H1 (cell line): Measurements from ENCODE around the gene RTN4RL1. TPM values are rescaled to one million over a fixed set of nuclear protein-coding genes. Genes with fewer than 3 reads are reported as not detected.

Experiments used
- CTCF ChIA-PET: fragments of 300-600 bp; sonication (Branson Sonifier 250); formaldehyde crosslinking; loops from one replicate; lab custom pipeline; 2021; ENCODE audit not compliant: partially characterized antibody; lab: Charles Lee
- POLR2A ChIA-PET: fragments of 300-600 bp; sonication (Branson Sonifier 250); formaldehyde crosslinking; loops from one replicate; lab custom pipeline; 2021; ENCODE audit warnings: inconsistent platforms; ENCODE audit not compliant: partially characterized antibody; lab: Charles Lee
- DNase-seq, 2 experiments: peaks; one replicate each; pipeline versions ENCODE4 v3.0.0 to v3.0.0-alpha.2; 2010 to 2022; ENCODE audit warnings: low spot score in 2 of 2, low read depth in 1 of 2, mixed read lengths in 1 of 2
- FAIRE-seq: peaks from 2 replicates; lab custom pipeline; 2011; peaks lifted over from hg19 to GRCh38; lab: Jason Lieb, UNC
- H2AFZ ChIP-seq: 2 replicates; pipeline ENCODE4 v1.8.1; 2012; ENCODE audit warnings: low read length, inconsistent platforms
- H2AK5ac ChIP-seq: 2 replicates; pipeline ENCODE4 v1.6.1; 2013; ENCODE audit warnings: low read depth, low read length
- H2BK120ac ChIP-seq: replicated peaks from 2 replicates; pipeline ENCODE3; 2013; ENCODE audit warnings: low read depth, low read length, inconsistent platforms
- H2BK12ac ChIP-seq: 2 replicates; pipeline ENCODE4 v1.6.1; 2013; ENCODE audit warnings: low read depth, low read length
- H2BK15ac ChIP-seq: 2 replicates; pipeline ENCODE4 v1.6.1; 2013; ENCODE audit warnings: low read length
- H2BK20ac ChIP-seq: 2 replicates; pipeline ENCODE4 v1.6.1; 2013; ENCODE audit warnings: low read length
- H2BK5ac ChIP-seq: 2 replicates; pipeline ENCODE4 v1.6.1; 2013; ENCODE audit warnings: low read depth, low read length
- H3K14ac ChIP-seq: 2 replicates; pipeline ENCODE4 v1.6.1; 2013; ENCODE audit warnings: inconsistent platforms; ENCODE audit not compliant: insufficient read length
- H3K18ac ChIP-seq: 2 replicates; pipeline ENCODE4 v1.6.1; 2013; ENCODE audit warnings: low read length; ENCODE audit errors: extremely low read depth
- H3K23ac ChIP-seq: 2 replicates; pipeline ENCODE4 v1.6.1; 2013; ENCODE audit warnings: inconsistent platforms; ENCODE audit not compliant: insufficient read length
- H3K23me2 ChIP-seq: 2 replicates; pipeline ENCODE4 v1.6.1; 2013; ENCODE audit warnings: low read depth, low read length
- H3K27ac ChIP-seq: 2 replicates; pipeline ENCODE4 v1.6.1; 2011; ENCODE audit warnings: low read depth, low read length, inconsistent platforms
- H3K27me3 ChIP-seq, 4 experiments: replicated peaks in 1 of 4; 1 replicate in 1 of 4; 2 replicates in 3 of 4; pipeline versions ENCODE4 v1.6.1 to v1.8.1; 2011 to 2013; ENCODE audit warnings: low read length in 3 of 4, mild to moderate bottlenecking in 3 of 4, inconsistent platforms in 2 of 4, mixed read lengths in 2 of 4, moderate library complexity in 1 of 4; ENCODE audit not compliant: control insufficient read depth in 3 of 4, insufficient read depth in 3 of 4; ENCODE audit errors: extremely low read depth in 1 of 4
- H3K36me3 ChIP-seq, 4 experiments: 2 replicates each; pipeline versions ENCODE4 v1.6.1 to v1.8.1; 2011 to 2013; ENCODE audit warnings: mild to moderate bottlenecking in 4 of 4, low read length in 3 of 4, moderate library complexity in 2 of 4, control low read depth in 1 of 4, inconsistent platforms in 1 of 4; ENCODE audit not compliant: insufficient read depth in 4 of 4, control insufficient read depth in 2 of 4
- H3K4ac ChIP-seq: replicated peaks from 2 replicates; pipeline ENCODE3; 2013; ENCODE audit warnings: low read length, low read depth, mixed read lengths, inconsistent platforms; ENCODE audit not compliant: insufficient read length
- H3K4me1 ChIP-seq, 4 experiments: replicated peaks in 1 of 4; 1 replicate in 1 of 4; 2 replicates in 3 of 4; pipeline versions ENCODE4 v1.6.1 to v1.8.1; 2011 to 2013; ENCODE audit warnings: low read length in 3 of 4, inconsistent platforms in 2 of 4, mixed read lengths in 1 of 4; ENCODE audit not compliant: insufficient read depth in 4 of 4, control insufficient read depth in 3 of 4
- H3K4me2 ChIP-seq, 2 experiments: 2 replicates each; pipeline versions ENCODE4 v1.6.1 to v1.8.1; 2011 to 2013; ENCODE audit warnings: low read depth in 2 of 2, low read length in 2 of 2, control low read depth in 1 of 2, inconsistent platforms in 1 of 2, mild to moderate bottlenecking in 1 of 2; ENCODE audit not compliant: insufficient read depth in 1 of 2
- H3K4me3 ChIP-seq, 4 experiments: fragments of 200-600, 300-600 bp in 1 of 4; sonication (generic), shearing (Covaris generic), sonication (Bioruptor Twin) in 1 of 4; 2 replicates each; pipeline versions ENCODE4 v1.5.1 to v1.8.1; 2011 to 2016; ENCODE audit warnings: low read length in 4 of 4, low read depth in 3 of 4, control low read depth in 2 of 4, inconsistent platforms in 2 of 4, mild to moderate bottlenecking in 2 of 4, mixed read lengths in 1 of 4, moderate library complexity in 1 of 4; ENCODE audit not compliant: insufficient read depth in 2 of 4; ENCODE audit errors: extremely low read depth in 1 of 4
- H3K56ac ChIP-seq: replicated peaks from 2 replicates; pipeline ENCODE3; 2013; ENCODE audit warnings: low read depth, mild to moderate bottlenecking, mixed read lengths, low read length, inconsistent platforms; ENCODE audit not compliant: insufficient read length
- H3K79me1 ChIP-seq: 2 replicates; pipeline ENCODE4 v1.6.1; 2013; ENCODE audit warnings: low read depth, low read length, control low read depth
- H3K79me2 ChIP-seq, 2 experiments: 2 replicates each; pipeline versions ENCODE4 v1.6.1 to v1.8.1; 2012 to 2013; ENCODE audit warnings: low read length in 2 of 2, mild to moderate bottlenecking in 2 of 2, inconsistent platforms in 1 of 2; ENCODE audit not compliant: insufficient read depth in 2 of 2, control insufficient read depth in 1 of 2
- H3K9ac ChIP-seq, 4 experiments: replicated peaks in 1 of 4; 1 replicate in 1 of 4; 2 replicates in 3 of 4; pipeline versions ENCODE4 v1.6.1 to v1.8.1; 2011 to 2013; ENCODE audit warnings: low read depth in 3 of 4, low read length in 3 of 4, control low read depth in 2 of 4, mild to moderate bottlenecking in 2 of 4, moderate library complexity in 2 of 4, inconsistent platforms in 1 of 4; ENCODE audit errors: extremely low read depth in 1 of 4
- H3K9me3 ChIP-seq, 2 experiments: 2 replicates each; pipeline versions ENCODE4 v1.6.1 to v1.8.1; 2012 to 2013; ENCODE audit warnings: mild to moderate bottlenecking in 2 of 2, moderate library complexity in 2 of 2, control low read depth in 1 of 2, inconsistent platforms in 1 of 2, low read depth in 1 of 2, low read length in 1 of 2, mixed read lengths in 1 of 2; ENCODE audit not compliant: insufficient read depth in 2 of 2
- H4K20me1 ChIP-seq, 2 experiments: replicated peaks in 1 of 2; 2 replicates each; pipeline versions ENCODE3 to v1.8.1; 2011 to 2013; ENCODE audit warnings: inconsistent platforms in 2 of 2, low read length in 2 of 2, mild to moderate bottlenecking in 1 of 2; ENCODE audit not compliant: insufficient read depth in 2 of 2, control insufficient read depth in 1 of 2
- H4K5ac ChIP-seq: 2 replicates; pipeline ENCODE4 v1.6.1; 2013; ENCODE audit warnings: low read length, low read depth, mixed read lengths, inconsistent platforms; ENCODE audit not compliant: insufficient read length
- H4K8ac ChIP-seq: 2 replicates; pipeline ENCODE4 v1.8.0; 2013; ENCODE audit warnings: mild to moderate bottlenecking, moderate library complexity, low read length, inconsistent platforms; ENCODE audit not compliant: insufficient read depth; ENCODE audit errors: extremely low read depth
- H4K91ac ChIP-seq: replicated peaks from 2 replicates; pipeline ENCODE3; 2013; ENCODE audit warnings: low read length, mixed read lengths, inconsistent platforms; ENCODE audit not compliant: insufficient read length
- EZH2 ChIP-seq: fragments of 200-600 bp; sonication (generic); IDR thresholded peaks from 2 replicates; pipeline ENCODE4 v1.7.1; 2012; ENCODE audit warnings: low read depth, mild to moderate bottlenecking, moderate library complexity, low read length, inconsistent platforms; ENCODE audit not compliant: severe bottlenecking
- GABPA ChIP-seq: IDR thresholded peaks from 2 replicates; pipeline ENCODE4 v1.6.1; 2011; ENCODE audit warnings: mild to moderate bottlenecking, low read length, moderate library complexity, borderline replicate concordance; ENCODE audit not compliant: insufficient read depth
- WGBS, 2 experiments: shearing (Covaris generic) in 1 of 2; methylation state at CpG; one replicate each; pipeline versions ENCODE4 v1.1.6 to v1.1.7; 2013 to 2015; ENCODE audit warnings: low lambda C conversion rate in 2 of 2, mixed read lengths in 2 of 2, inconsistent platforms in 1 of 2, low coverage in 1 of 2, missing lambda C conversion rate in 1 of 2; ENCODE audit not compliant: insufficient replicate concordance in 2 of 2, insufficient coverage in 1 of 2, insufficient read length in 1 of 2; ENCODE audit errors: extremely low coverage in 1 of 2, missing lambda C conversion rate in 1 of 2; 5-methylcytosine and 5-hydroxymethylcytosine counted together
- polyA plus RNA-seq, 7 experiments: library from polyadenylated mRNA; depleted of rRNA in 3 of 7; stranded (reverse) in 5 of 7; unstranded in 2 of 7; fragments of >200 nt in 5 of 7; fragments of 200-250 nt in 2 of 7; gene quantifications; 1 replicate in 5 of 7; 2 replicates in 1 of 7; 4 replicates in 1 of 7; pipeline versions ENCODE4 v1.2.1 to v1.2.3, GENCODE V29; 2011 to 2013; ENCODE audit warnings: missing spikeins in 2 of 7, mixed read lengths in 2 of 7
- total RNA-seq: library from RNA; stranded (reverse); fragmentation: NEBNext Ultra II Directional; extraction: Animal tissue kit (Norgen Biotek cat#: 25700); gene quantifications from 2 replicates; pipeline ENCODE4 v1.2.1, GENCODE V29; 2021

The RTN4RL1 gene
- total and polyA plus RNA-seq, 2 of the 8 experiments (the other 6 are each of a cell fraction or from before 2014, with no cell fraction given) = 0.09 TPM; not detected in 1

- no peak overlapping the region for H2BK12ac ChIP-seq
- H3K56ac ChIP-seq = no peak overlapping the region
- no peak overlapping the region for H2BK5ac ChIP-seq
- no peak overlapping the region for H3K4me3 ChIP-seq
- ChIA-PET POLR2A (no interaction called here), CTCF (interaction anchor here (0.9 to 1.3 kb wide), 2 partner anchors 12 to 141 kb away, joined by 3 read pairs; no protein-coding TSS in a partner anchor)
- peaks cover 0 to 6% (median 0%) of the 10 kb centered on the region in 4 experiments; a peak in 1 of 8 replicates for H3K36me3 ChIP-seq
- H4K91ac ChIP-seq = no peak overlapping the region
- no peak for FAIRE-seq
- H3K23me2 ChIP-seq = peaks cover 10% of the 10 kb centered on the region; the same call in 1 of the 2 replicates
- no peak overlapping the region for H2BK120ac ChIP-seq
- no peak overlapping the region for H3K14ac ChIP-seq
- no peak overlapping the region for H3K4ac ChIP-seq
- peaks cover 0 to 17% (median 6%) of the 10 kb centered on the region in 4 experiments; a peak in 6 of 7 replicates for H3K4me1 ChIP-seq
- no peak for DNase-seq
- no peak overlapping the region for H4K8ac ChIP-seq
- H4K20me1 ChIP-seq = peaks cover 0 to 5% of the 10 kb centered on the region in 2 experiments
- no peak overlapping the region for H3K27ac ChIP-seq
- H4K5ac ChIP-seq = no peak overlapping the region
- TF ChIP-seq EZH2 (peak; percentile 29), GABPA (no peak)
- H2AK5ac ChIP-seq = no peak overlapping the region
- no peak overlapping the region for H3K23ac ChIP-seq
- H2AFZ ChIP-seq = no peak overlapping the region
- H3K27me3 ChIP-seq = peaks cover 52 to 89% (median 81%) of the 10 kb centered on the region in 4 experiments
- H3K4me2 ChIP-seq = peak overlapping the region in 1 of 2 experiments; percentile 64; a peak in 1 of 4 replicates
- no peaks in the 10 kb centered on the region for H3K79me2 ChIP-seq
- no peak overlapping the region for H3K9ac ChIP-seq
- H3K79me1 ChIP-seq = no peaks in the 10 kb centered on the region
- no peak overlapping the region for H3K18ac ChIP-seq
- H3K9me3 ChIP-seq = no peaks in the 10 kb centered on the region
- 89% methylated on average over 15 of the region's 15 CpGs; no CpG with 5 or more reads in 1 of the 2 experiments for WGBS, 2 experiments
- no peak overlapping the region for H2BK20ac ChIP-seq
- H2BK15ac ChIP-seq = no peak overlapping the region
Measured at GRCh38 chr17:2022647-2023240, 2.4 kb downstream of the RTN4RL1 start.
